ENCODE results near the gene RNF19B.

Gene RNF19B

GRCh38 chr1:32966900-32967299 is 2.3 kb upstream of the RNF19B start:
- peak; percentile 65 for DNase-seq

GRCh38 chr1:32965251-32965747 is 690 bp upstream of the RNF19B start:
- no peak for DNase-seq

GRCh38 chr1:32963746-32964460 is 706 bp downstream of the RNF19B start:
- peak; percentile 68 for DNase-seq

- peak; percentile 43 for DNase-seq
Measured at GRCh38 chr1:32962248-32962896, 2.2 kb downstream of the RNF19B start.

GRCh38 chr1:32960819-32961355 is 3.7 kb downstream of the RNF19B start:
- DNase-seq: no peak

GRCh38 chr1:32960342-32960741 is 4.3 kb downstream of the RNF19B start:
- no peak for DNase-seq

GRCh38 chr1:32958827-32959226 is 5.8 kb downstream of the RNF19B start:
- DNase-seq: no peak

GRCh38 chr1:32957017-32957416 is 7.6 kb downstream of the RNF19B start:
- no peak for DNase-seq

- DNase-seq: no peak
Measured at GRCh38 chr1:32954168-32954567, 10.4 kb downstream of the RNF19B start.

GRCh38 chr1:32953495-32953894 is 11.1 kb downstream of the RNF19B start:
- DNase-seq: no peak

- DNase-seq: no peak
Measured at GRCh38 chr1:32949519-32949918, 15.1 kb downstream of the RNF19B start.

- DNase-seq: no peak
Measured at GRCh38 chr1:32948905-32949304, 15.7 kb downstream of the RNF19B start.

GRCh38 chr1:32948390-32948722 is 16.3 kb downstream of the RNF19B start:
- DNase-seq: no peak

- DNase-seq: no peak
Measured at GRCh38 chr1:32947669-32948389, 16.8 kb downstream of the RNF19B start.

- no peak for DNase-seq
Measured at GRCh38 chr1:32946413-32946812, 18.2 kb downstream of the RNF19B start.

- no peak for DNase-seq
Measured at GRCh38 chr1:32944180-32944579, 20.4 kb downstream of the RNF19B start.

GRCh38 chr1:32939655-32940371 is 24.8 kb downstream of the RNF19B start:
- peak; percentile 88 for DNase-seq

GRCh38 chr1:32937061-32937460 is 27.5 kb downstream of the RNF19B start:
- no peak for DNase-seq

GRCh38 chr1:32934535-32934934 is 30.1 kb downstream of the RNF19B start:
- no peak for DNase-seq

- DNase-seq: peak; percentile 42
Measured at GRCh38 chr1:32933742-32934322, 30.8 kb downstream of the RNF19B start.

- DNase-seq: no peak
Measured at GRCh38 chr1:32931760-32932159, 32.8 kb downstream of the RNF19B start.

- DNase-seq: no peak
Measured at GRCh38 chr1:32929366-32929765, 35.2 kb downstream of the RNF19B start.

- DNase-seq: no peak
Measured at GRCh38 chr1:32928715-32929114, 35.9 kb downstream of the RNF19B start.

Measured in hematopoietic multipotent progenitor cell treated with erythropoietin and hydrocortisone succinate and interleukin-3 and kit ligand, for 8 days (in vitro differentiated cells).